HCT116 (cell line): Measurements from ENCODE around the gene GGCT.

Source experiments
- CTCF ChIP-seq, 3 experiments: fragments of 200-600 bp in 1 of 3; sonication (generic) in 1 of 3; IDR thresholded peaks in 2 of 3; conservative IDR thresholded peaks in 1 of 3; 2 replicates each; pipeline ENCODE4 v1.5.1; 2012 to 2017; ENCODE audit warnings: low read depth in 2 of 3, low read length in 2 of 3, antibody characterized with exemption in 1 of 3, borderline replicate concordance in 1 of 3, control low read depth in 1 of 3, mild to moderate bottlenecking in 1 of 3, mixed read lengths in 1 of 3, mixed run types in 1 of 3, moderate library complexity in 1 of 3; ENCODE audit not compliant: insufficient read depth in 1 of 3
- POLR2AphosphoS5 ChIP-seq: IDR thresholded peaks from 2 replicates; pipeline ENCODE4 v1.6.1; 2011; ENCODE audit warnings: mild to moderate bottlenecking, low read depth, low read length, moderate library complexity
- SP1 ChIP-seq: IDR thresholded peaks from 2 replicates; pipeline ENCODE4 v1.6.1; 2012; ENCODE audit warnings: low read depth
- TCF7L2 ChIP-seq: IDR thresholded peaks from 2 replicates; pipeline ENCODE4 v1.7.0; 2011; ENCODE audit warnings: borderline replicate concordance, inconsistent platforms; ENCODE audit not compliant: insufficient read depth, insufficient read length; ENCODE audit errors: extremely low read depth
- YY1 ChIP-seq: IDR thresholded peaks from 2 replicates; pipeline ENCODE4 v1.6.1; 2011; ENCODE audit warnings: low read length, low read depth, moderate library complexity, mild to moderate bottlenecking; ENCODE audit not compliant: insufficient replicate concordance; ENCODE audit errors: extremely low read depth
- ZNF274 ChIP-seq: fragments of 200-500 bp; sonication (Bioruptor generic); IDR thresholded peaks from 2 replicates; pipeline ENCODE4 v1.6.1; 2014; ENCODE audit warnings: mild to moderate bottlenecking, low read depth, low read length, inconsistent platforms

- TF ChIP-seq CTCF (IDR thresholded peaks at IDR 0.05 in 2 of 3, conservative IDR thresholded peaks at IDR 0.05 in 1 of 3; ENCODE audit: borderline replicate concordance in 1 of 3, insufficient read depth in 1 of 3, low read depth in 2 of 3, low read length in 2 of 3), result no peak
- no peak for TF ChIP-seq SP1
- TF ChIP-seq POLR2AphosphoS5, result no peak
- TF ChIP-seq YY1, result no peak
- no peak for TF ChIP-seq TCF7L2
- TF ChIP-seq ZNF274, result no peak
Measured at GRCh38 chr7:30549931-30550493, 45.4 kb upstream of the GGCT start.
